ENCODE results near the gene NRXN2.

NRXN2 gene

DNA sequence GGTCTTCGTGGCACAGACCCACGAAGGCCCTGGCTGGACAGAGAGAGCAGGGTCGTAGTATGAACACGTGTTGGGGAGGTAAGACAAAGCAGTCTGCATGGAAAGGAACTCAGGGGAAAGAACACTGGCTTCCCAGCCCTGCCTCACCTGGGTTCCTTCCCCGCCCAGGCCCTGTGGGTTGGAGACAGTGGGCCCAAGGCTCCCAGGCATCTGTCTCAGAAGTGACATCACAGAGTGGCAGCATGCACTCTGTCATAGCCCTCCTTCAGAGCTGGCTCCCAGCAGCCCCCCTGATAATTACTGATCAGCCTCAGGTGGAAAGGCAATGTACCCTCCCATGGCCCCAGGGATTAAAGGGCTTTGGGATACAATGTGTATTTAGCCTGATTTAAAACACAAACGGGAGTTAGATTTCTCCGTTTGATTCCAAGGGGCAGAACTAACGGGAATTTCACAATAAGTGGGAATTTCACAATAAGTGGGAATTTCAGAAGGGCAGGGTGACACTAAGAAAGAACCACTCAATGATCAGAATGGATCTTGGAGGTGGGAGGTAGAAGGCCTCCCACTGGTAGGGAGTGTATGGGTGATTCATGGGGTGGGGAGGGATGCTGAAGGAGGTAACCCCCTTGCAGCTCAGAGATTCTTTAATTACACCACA is 66.9 kb downstream of the NRXN2 start:
- Histone ChIP-seq H4K20me1 (ENCODE audit: insufficient read depth) (no peaks in the 10 kb centered on the region), H3K4me2 (no peak overlapping the region), H3K27ac (no peak overlapping the region), H3K4me3 (IDR thresholded peaks at IDR 0.05; ENCODE audit: insufficient read depth, low read depth, low read length) (no peak overlapping the region), H3K36me3 (ENCODE audit: insufficient read depth) (no peaks in the 10 kb centered on the region), H3K79me2 (ENCODE audit: insufficient read depth, low read depth) (no peaks in the 10 kb centered on the region), H3K27me3 (ENCODE audit: insufficient read depth, low read depth) (peaks cover 24% of the 10 kb centered on the region), H2AFZ (ENCODE audit: low read depth) (no peak overlapping the region), H3K9ac (no peak overlapping the region), H3K4me1 (ENCODE audit: low read depth, poor library complexity, severe bottlenecking) (no peaks in the 10 kb centered on the region)
- TF ChIP-seq CTCF (conservative IDR thresholded peaks at IDR 0.05; ENCODE audit: low read depth, low read length): no peak

GRCh38 chr11:64654958-64655541 is 67.9 kb downstream of the NRXN2 start:
- Histone ChIP-seq H4K20me1 (ENCODE audit: insufficient read depth) (no peaks in the 10 kb centered on the region), H2AFZ (ENCODE audit: low read depth) (no peak overlapping the region), H3K4me1 (ENCODE audit: low read depth, poor library complexity, severe bottlenecking) (no peaks in the 10 kb centered on the region), H3K27ac (no peak overlapping the region), H3K9ac (no peak overlapping the region), H3K79me2 (ENCODE audit: insufficient read depth, low read depth) (no peaks in the 10 kb centered on the region), H3K27me3 (ENCODE audit: insufficient read depth, low read depth) (peaks cover 20% of the 10 kb centered on the region), H3K4me3 (IDR thresholded peaks at IDR 0.05; ENCODE audit: insufficient read depth, low read depth, low read length) (no peak overlapping the region), H3K4me2 (no peak overlapping the region), H3K36me3 (ENCODE audit: insufficient read depth) (no peaks in the 10 kb centered on the region)
- TF ChIP-seq CTCF (conservative IDR thresholded peaks at IDR 0.05; ENCODE audit: low read depth, low read length): no peak

- Histone ChIP-seq H4K20me1 (ENCODE audit: insufficient read depth) (no peaks in the 10 kb centered on the region), H3K27ac (no peak overlapping the region), H3K4me3 (IDR thresholded peaks at IDR 0.05; ENCODE audit: insufficient read depth, low read depth, low read length) (no peak overlapping the region), H3K4me1 (ENCODE audit: low read depth, poor library complexity, severe bottlenecking) (no peaks in the 10 kb centered on the region), H3K9ac (no peak overlapping the region), H3K4me2 (no peak overlapping the region), H3K79me2 (ENCODE audit: insufficient read depth, low read depth) (no peaks in the 10 kb centered on the region), H2AFZ (ENCODE audit: low read depth) (no peak overlapping the region), H3K36me3 (ENCODE audit: insufficient read depth) (no peaks in the 10 kb centered on the region), H3K27me3 (ENCODE audit: insufficient read depth, low read depth) (peaks cover 18% of the 10 kb centered on the region)
- no peak for TF ChIP-seq CTCF (conservative IDR thresholded peaks at IDR 0.05; ENCODE audit: low read depth, low read length)
Measured at GRCh38 chr11:64654439-64654838, 68.6 kb downstream of the NRXN2 start.

DNA sequence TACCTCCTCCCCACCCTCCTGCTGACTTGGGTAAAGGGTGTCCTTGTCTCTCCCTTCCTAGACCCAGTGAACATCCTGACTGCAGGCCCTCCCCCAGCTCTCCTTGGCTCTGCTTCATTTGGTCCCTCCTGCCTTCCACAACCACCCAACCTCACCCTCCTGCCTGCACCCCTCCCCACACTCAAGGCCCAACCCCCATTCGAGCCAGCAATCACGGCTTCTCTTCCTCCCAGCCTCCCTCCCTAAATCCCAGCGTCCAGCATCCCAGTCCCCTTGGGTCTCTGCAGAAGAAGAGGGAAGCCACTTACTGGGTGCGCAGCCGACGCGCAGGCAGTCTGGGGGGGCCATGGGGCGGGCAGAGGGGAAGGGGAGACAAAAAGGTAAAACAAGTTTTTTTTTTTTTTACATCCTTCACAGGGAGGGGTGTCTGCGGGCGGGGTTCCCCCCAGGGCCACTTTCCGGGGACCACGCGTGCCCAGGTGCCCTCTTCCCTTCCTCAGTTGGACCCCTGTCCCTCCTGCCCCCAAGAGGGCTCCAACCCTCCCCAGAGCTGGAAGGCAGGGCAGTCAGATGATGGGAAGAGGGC is 69.5 kb downstream of the NRXN2 start:
- Histone ChIP-seq H3K27ac (no peak overlapping the region), H3K4me1 (ENCODE audit: low read depth, poor library complexity, severe bottlenecking) (no peaks in the 10 kb centered on the region), H2AFZ (ENCODE audit: low read depth) (no peak overlapping the region; the same call in 1 of the 2 replicates), H3K36me3 (ENCODE audit: insufficient read depth) (no peaks in the 10 kb centered on the region), H3K27me3 (ENCODE audit: insufficient read depth, low read depth) (peaks cover 21% of the 10 kb centered on the region; the same call in 1 of the 2 replicates), H3K4me3 (IDR thresholded peaks at IDR 0.05; ENCODE audit: insufficient read depth, low read depth, low read length) (no peak overlapping the region), H3K79me2 (ENCODE audit: insufficient read depth, low read depth) (no peaks in the 10 kb centered on the region), H4K20me1 (ENCODE audit: insufficient read depth) (no peaks in the 10 kb centered on the region), H3K9ac (no peak overlapping the region), H3K4me2 (no peak overlapping the region)
- peak; percentile 45 for TF ChIP-seq CTCF (conservative IDR thresholded peaks at IDR 0.05; ENCODE audit: low read depth, low read length)

All from KMS-11 (cell line).